Measurements from ENCODE around the gene PYDC1.

DNA sequence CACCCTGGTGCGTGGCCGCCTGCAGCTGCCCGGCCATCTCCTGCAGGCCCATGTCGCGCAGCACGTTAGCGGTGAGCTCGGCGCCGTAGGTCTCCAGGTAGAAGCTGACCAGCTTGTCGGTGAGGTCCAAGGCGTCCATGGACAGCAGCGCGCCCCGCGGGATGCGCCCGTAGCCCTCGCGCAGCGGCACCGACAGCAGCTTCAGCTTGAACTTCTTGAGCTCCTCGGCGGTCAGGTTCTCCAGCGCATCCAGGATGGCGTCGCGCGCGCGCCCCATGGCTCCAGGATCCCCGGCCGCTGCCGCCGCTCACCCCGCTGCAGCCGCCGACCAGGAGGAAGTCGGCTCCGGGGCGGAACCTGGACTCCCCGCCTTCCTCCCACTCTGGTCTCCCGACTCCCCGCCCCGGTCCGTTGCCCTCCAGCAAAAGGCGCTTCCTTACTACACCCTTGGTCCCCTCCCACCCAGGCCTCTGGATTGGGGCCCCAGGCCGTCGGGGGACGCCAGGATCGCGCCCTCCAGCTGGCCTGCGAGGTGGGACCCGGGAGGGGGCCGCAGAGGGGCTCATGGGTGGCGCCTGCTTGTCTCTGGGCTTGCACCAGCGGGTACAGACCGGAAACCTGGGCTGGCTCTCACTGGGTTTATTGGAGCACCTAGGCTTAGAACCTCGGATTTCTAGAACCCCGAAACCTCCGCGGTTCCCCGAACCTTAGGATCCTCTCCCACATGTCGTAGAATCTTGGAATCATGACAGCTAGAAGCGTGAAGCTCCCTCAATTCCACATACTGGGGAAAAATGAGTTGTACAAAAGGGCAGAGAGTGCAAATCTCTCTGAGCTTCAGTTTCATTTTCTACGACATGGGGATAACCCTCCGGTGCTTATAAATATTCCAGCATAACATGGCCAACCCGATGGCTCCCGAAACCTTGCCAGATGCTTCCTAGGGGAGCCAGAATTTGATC, 14.2 kb downstream of the PYDC1 start, which contains the start of gene PYCARD:
- TF ChIP-seq POLR2AphosphoS5 (IDR thresholded peaks at IDR 0.05; ENCODE audit: insufficient read depth, low read depth, low read length) (no peak), FOS (IDR thresholded peaks at IDR 0.05; ENCODE audit: borderline replicate concordance, insufficient read depth, low read length) (no peak), MAX (IDR thresholded peaks at IDR 0.05; ENCODE audit: insufficient read depth, insufficient read length) (no peak)
- TF ChIP-seq, protein P1, sequence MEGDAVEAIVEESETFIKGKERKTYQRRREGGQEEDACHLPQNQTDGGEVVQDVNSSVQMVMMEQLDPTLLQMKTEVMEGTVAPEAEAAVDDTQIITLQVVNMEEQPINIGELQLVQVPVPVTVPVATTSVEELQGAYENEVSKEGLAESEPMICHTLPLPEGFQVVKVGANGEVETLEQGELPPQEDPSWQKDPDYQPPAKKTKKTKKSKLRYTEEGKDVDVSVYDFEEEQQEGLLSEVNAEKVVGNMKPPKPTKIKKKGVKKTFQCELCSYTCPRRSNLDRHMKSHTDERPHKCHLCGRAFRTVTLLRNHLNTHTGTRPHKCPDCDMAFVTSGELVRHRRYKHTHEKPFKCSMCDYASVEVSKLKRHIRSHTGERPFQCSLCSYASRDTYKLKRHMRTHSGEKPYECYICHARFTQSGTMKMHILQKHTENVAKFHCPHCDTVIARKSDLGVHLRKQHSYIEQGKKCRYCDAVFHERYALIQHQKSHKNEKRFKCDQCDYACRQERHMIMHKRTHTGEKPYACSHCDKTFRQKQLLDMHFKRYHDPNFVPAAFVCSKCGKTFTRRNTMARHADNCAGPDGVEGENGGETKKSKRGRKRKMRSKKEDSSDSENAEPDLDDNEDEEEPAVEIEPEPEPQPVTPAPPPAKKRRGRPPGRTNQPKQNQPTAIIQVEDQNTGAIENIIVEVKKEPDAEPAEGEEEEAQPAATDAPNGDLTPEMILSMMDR (IDR thresholded peaks at IDR 0.05; ENCODE audit: extremely low read depth in 1 of 2, insufficient read depth in 1 of 2, low read depth in 1 of 2, low read length in 2 of 2), result no peak
